Measurements from ENCODE around the gene ABO.
"Not testable (repeated sequence)": the region's sequence is repeated elsewhere in the genome, so short reads cannot be mapped to it uniquely, and the experiment has no call there.

DNA sequence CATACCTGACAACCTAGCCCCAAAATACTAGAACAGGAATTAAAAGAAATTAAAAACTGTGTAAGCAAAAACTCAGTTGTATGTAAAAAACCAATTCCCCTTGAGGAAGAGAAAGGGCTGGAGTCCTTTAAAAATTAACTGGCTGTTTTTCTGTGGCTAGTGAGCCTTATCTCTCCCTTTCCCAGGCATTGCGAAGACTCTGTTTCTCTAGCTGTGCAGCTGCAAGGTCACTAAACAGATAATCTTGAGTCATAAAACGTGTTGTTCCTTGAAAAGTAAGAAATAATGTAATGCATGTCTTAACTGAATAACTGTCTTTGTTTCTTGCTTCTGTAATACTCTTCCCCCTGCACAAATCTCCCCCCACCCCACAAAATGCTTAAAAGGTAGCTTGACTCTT, 5.9 kb downstream of the ABO start:
- not testable (repeated sequence) for TF ChIP-seq FOXK1 (CRISPR knock-in tag; IDR thresholded peaks at IDR 0.05); TEAD4 (CRISPR knock-in tag; IDR thresholded peaks at IDR 0.05); ZNF423 (CRISPR knock-in tag; IDR thresholded peaks at IDR 0.05); SMAD3 (CRISPR knock-in tag; IDR thresholded peaks at IDR 0.05; ENCODE audit: borderline replicate concordance); FOXJ3 (CRISPR knock-in tag; IDR thresholded peaks at IDR 0.05; ENCODE audit: borderline replicate concordance); CREM (CRISPR knock-in tag; IDR thresholded peaks at IDR 0.05); TCF7 (CRISPR knock-in tag; IDR thresholded peaks at IDR 0.05; ENCODE audit: low read depth)
- TF ChIP-seq, protein P1, sequence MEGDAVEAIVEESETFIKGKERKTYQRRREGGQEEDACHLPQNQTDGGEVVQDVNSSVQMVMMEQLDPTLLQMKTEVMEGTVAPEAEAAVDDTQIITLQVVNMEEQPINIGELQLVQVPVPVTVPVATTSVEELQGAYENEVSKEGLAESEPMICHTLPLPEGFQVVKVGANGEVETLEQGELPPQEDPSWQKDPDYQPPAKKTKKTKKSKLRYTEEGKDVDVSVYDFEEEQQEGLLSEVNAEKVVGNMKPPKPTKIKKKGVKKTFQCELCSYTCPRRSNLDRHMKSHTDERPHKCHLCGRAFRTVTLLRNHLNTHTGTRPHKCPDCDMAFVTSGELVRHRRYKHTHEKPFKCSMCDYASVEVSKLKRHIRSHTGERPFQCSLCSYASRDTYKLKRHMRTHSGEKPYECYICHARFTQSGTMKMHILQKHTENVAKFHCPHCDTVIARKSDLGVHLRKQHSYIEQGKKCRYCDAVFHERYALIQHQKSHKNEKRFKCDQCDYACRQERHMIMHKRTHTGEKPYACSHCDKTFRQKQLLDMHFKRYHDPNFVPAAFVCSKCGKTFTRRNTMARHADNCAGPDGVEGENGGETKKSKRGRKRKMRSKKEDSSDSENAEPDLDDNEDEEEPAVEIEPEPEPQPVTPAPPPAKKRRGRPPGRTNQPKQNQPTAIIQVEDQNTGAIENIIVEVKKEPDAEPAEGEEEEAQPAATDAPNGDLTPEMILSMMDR (IDR thresholded peaks at IDR 0.05) = not testable (repeated sequence)
- TF ChIP-seq, protein P2, sequence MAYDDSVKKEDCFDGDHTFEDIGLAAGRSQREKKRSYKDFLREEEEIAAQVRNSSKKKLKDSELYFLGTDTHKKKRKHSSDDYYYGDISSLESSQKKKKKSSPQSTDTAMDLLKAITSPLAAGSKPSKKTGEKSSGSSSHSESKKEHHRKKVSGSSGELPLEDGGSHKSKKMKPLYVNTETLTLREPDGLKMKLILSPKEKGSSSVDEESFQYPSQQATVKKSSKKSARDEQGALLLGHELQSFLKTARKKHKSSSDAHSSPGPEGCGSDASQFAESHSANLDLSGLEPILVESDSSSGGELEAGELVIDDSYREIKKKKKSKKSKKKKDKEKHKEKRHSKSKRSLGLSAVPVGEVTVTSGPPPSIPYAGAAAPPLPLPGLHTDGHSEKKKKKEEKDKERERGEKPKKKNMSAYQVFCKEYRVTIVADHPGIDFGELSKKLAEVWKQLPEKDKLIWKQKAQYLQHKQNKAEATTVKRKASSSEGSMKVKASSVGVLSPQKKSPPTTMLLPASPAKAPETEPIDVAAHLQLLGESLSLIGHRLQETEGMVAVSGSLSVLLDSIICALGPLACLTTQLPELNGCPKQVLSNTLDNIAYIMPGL (CRISPR knock-in tag; IDR thresholded peaks at IDR 0.05) = not testable (repeated sequence)
- TF ChIP-seq, protein P3, sequence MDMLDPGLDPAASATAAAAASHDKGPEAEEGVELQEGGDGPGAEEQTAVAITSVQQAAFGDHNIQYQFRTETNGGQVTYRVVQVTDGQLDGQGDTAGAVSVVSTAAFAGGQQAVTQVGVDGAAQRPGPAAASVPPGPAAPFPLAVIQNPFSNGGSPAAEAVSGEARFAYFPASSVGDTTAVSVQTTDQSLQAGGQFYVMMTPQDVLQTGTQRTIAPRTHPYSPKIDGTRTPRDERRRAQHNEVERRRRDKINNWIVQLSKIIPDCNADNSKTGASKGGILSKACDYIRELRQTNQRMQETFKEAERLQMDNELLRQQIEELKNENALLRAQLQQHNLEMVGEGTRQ (CRISPR knock-in tag; IDR thresholded peaks at IDR 0.05) = not testable (repeated sequence)
- TF ChIP-seq, protein P4, sequence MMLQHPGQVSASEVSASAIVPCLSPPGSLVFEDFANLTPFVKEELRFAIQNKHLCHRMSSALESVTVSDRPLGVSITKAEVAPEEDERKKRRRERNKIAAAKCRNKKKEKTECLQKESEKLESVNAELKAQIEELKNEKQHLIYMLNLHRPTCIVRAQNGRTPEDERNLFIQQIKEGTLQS (CRISPR knock-in tag; conservative IDR thresholded peaks at IDR 0.05) = not testable (repeated sequence)

All from WTC11 (cell line).